Endothelial cell of umbilical vein (primary cell): ENCODE data around the gene TRIM71. TPM values are rescaled to one million over a fixed set of nuclear protein-coding genes. Genes with fewer than 3 reads are reported as not detected.

Source experiments
- BruUV-seq: library from RNA; stranded (reverse); fragments of 400-500 nt; replicated peaks from 2 replicates; lab custom pipeline; 2021; lab: Mats Ljungman, UMichigan
- CTCF ChIA-PET: fragments of 300-600, 350-600 bp; sonication (Branson Sonifier 250); formaldehyde crosslinking; loops from one replicate; lab custom pipeline; 2021; ENCODE audit warnings: antibody characterized with exemption, inconsistent platforms; lab: Charles Lee
- POLR2A ChIA-PET: fragments of 300-600, 350-600 bp; sonication (Branson Sonifier 250); formaldehyde crosslinking; loops from one replicate; lab custom pipeline; 2021; ENCODE audit warnings: antibody characterized with exemption, inconsistent platforms; lab: Charles Lee
- DNase-seq: peaks from one replicate; pipeline ENCODE4 v3.0.0-alpha.2; 2011; ENCODE audit warnings: low read depth, low spot score
- FAIRE-seq: peaks from 2 replicates; lab custom pipeline; 2011; peaks lifted over from hg19 to GRCh38; lab: Jason Lieb, UNC
- H2AFZ ChIP-seq: 2 replicates; pipeline ENCODE4 v1.6.0; 2012; ENCODE audit warnings: low read depth, low read length, control low read depth, inconsistent platforms
- H3K27ac ChIP-seq: 2 replicates; pipeline ENCODE4 v1.5.1; 2011; ENCODE audit warnings: low read depth, mild to moderate bottlenecking, control low read depth, low read length, moderate library complexity; ENCODE audit not compliant: insufficient read depth
- H3K27me3 ChIP-seq, 2 experiments: 2 replicates each; pipeline versions ENCODE4 v1.6.0 to v1.6.1; 2011; ENCODE audit warnings: low read length in 2 of 2, mixed read lengths in 1 of 2; ENCODE audit not compliant: control insufficient read depth in 2 of 2, insufficient read depth in 2 of 2
- H3K36me3 ChIP-seq, 2 experiments: 2 replicates in 1 of 2; 3 replicates in 1 of 2; pipeline ENCODE4 v1.5.1; 2011; ENCODE audit warnings: low read length in 2 of 2, mild to moderate bottlenecking in 1 of 2, moderate library complexity in 1 of 2; ENCODE audit not compliant: control insufficient read depth in 2 of 2, insufficient read depth in 2 of 2; ENCODE audit errors: extremely low read depth in 1 of 2
- H3K4me1 ChIP-seq: 3 replicates; pipeline ENCODE4 v1.5.1; 2011; ENCODE audit warnings: mild to moderate bottlenecking, low read length; ENCODE audit not compliant: control insufficient read depth, insufficient read depth; ENCODE audit errors: extremely low read depth
- H3K4me2 ChIP-seq: 2 replicates; pipeline ENCODE4 v1.6.1; 2011; ENCODE audit warnings: low read length, control low read depth, mixed read lengths; ENCODE audit not compliant: insufficient read depth
- H3K4me3 ChIP-seq, 3 experiments: fragments of 200-600 bp in 1 of 3; sonication (generic), shearing (Covaris generic) in 1 of 3; replicated peaks in 1 of 3; 2 replicates each; pipeline ENCODE4 v1.5.1; 2011 to 2016; ENCODE audit warnings: control low read depth in 3 of 3, low read length in 3 of 3, mild to moderate bottlenecking in 2 of 3, inconsistent platforms in 1 of 3, low read depth in 1 of 3, moderate library complexity in 1 of 3; ENCODE audit not compliant: insufficient read depth in 1 of 3
- H3K79me2 ChIP-seq: 2 replicates; pipeline ENCODE4 v1.6.0; 2012; ENCODE audit warnings: low read length, inconsistent platforms; ENCODE audit not compliant: control insufficient read depth, insufficient read depth
- H3K9ac ChIP-seq: replicated peaks from 2 replicates; pipeline ENCODE3; 2011; ENCODE audit warnings: low read length, control low read depth; ENCODE audit not compliant: insufficient read depth; ENCODE audit errors: extremely low read depth
- H3K9me1 ChIP-seq: replicated peaks from 3 replicates; pipeline ENCODE4 v1.6.0; 2011; ENCODE audit warnings: mild to moderate bottlenecking, low read length; ENCODE audit not compliant: control insufficient read depth, insufficient read depth; ENCODE audit errors: extremely low read depth
- H3K9me3 ChIP-seq: replicated peaks from 2 replicates; pipeline ENCODE4 v1.5.1; 2012; ENCODE audit warnings: low read length, inconsistent platforms; ENCODE audit not compliant: control insufficient read depth, insufficient read depth
- H4K20me1 ChIP-seq: replicated peaks from 2 replicates; pipeline ENCODE3; 2011; ENCODE audit warnings: mild to moderate bottlenecking, low read length; ENCODE audit not compliant: control insufficient read depth, insufficient read depth; ENCODE audit errors: extremely low read depth
- CTCF ChIP-seq, 2 donors: IDR thresholded peaks; 1 replicate in 1 of 2; 2 replicates in 1 of 2; pipeline ENCODE4 v1.5.1; 2011; ENCODE audit warnings: low read length in 2 of 2, mild to moderate bottlenecking in 2 of 2, moderate library complexity in 2 of 2, control low read depth in 1 of 2, inconsistent platforms in 1 of 2, low read depth in 1 of 2; ENCODE audit not compliant: insufficient read depth in 1 of 2; ENCODE audit errors: extremely low read depth in 1 of 2
- EZH2 ChIP-seq: IDR thresholded peaks from 2 replicates; pipeline ENCODE4 v1.6.1; 2012; ENCODE audit warnings: borderline replicate concordance, low read depth, mild to moderate bottlenecking, moderate library complexity, low read length, inconsistent platforms; ENCODE audit not compliant: severe bottlenecking
- FOS ChIP-seq: IDR thresholded peaks from 2 replicates; pipeline ENCODE4 v1.6.1; 2011; ENCODE audit warnings: mild to moderate bottlenecking, low read length, moderate library complexity, borderline replicate concordance; ENCODE audit not compliant: insufficient read depth
- GATA2 ChIP-seq: IDR thresholded peaks from 2 replicates; pipeline ENCODE4 v1.7.0; 2011; ENCODE audit warnings: low read depth, mild to moderate bottlenecking, moderate library complexity, mixed read lengths, low read length; ENCODE audit not compliant: insufficient read length, insufficient read depth
- JUN ChIP-seq: IDR thresholded peaks from 2 replicates; pipeline ENCODE4 v1.6.1; 2011; ENCODE audit warnings: borderline replicate concordance, low read depth; ENCODE audit not compliant: insufficient read length, insufficient read depth
- MAX ChIP-seq: IDR thresholded peaks from 2 replicates; pipeline ENCODE4 v1.6.1; 2011; ENCODE audit not compliant: insufficient read depth, insufficient read length
- MYC ChIP-seq: IDR thresholded peaks from one replicate; pipeline ENCODE4 v1.6.1; 2011; ENCODE audit warnings: mild to moderate bottlenecking, low read depth, low read length
- POLR2A ChIP-seq: IDR thresholded peaks from 2 replicates; pipeline ENCODE4 v1.6.1; 2012; ENCODE audit warnings: low read depth, mild to moderate bottlenecking, control low read depth, low read length
- POLR2AphosphoS5 ChIP-seq: IDR thresholded peaks from 2 replicates; pipeline ENCODE4 v1.6.1; 2012; ENCODE audit warnings: low read depth, mild to moderate bottlenecking, control low read depth, low read length, moderate library complexity; ENCODE audit not compliant: insufficient read depth
- dilution Hi-C: fragments of 300-500 bp; cut with MboI; formaldehyde crosslinking; loops from one replicate; pipeline ENCODE4 v1.15.0; 2019; ENCODE audit warnings: low sequenced_read_pairs; ENCODE audit not compliant: extremely low pct_ligation_motif_present
- intact Hi-C: fragments of 100-400 bp; cut with micrococcal nuclease; formaldehyde crosslinking; loops from one replicate; pipeline ENCODE4 v1.10.0; 2022
- polyA plus RNA-seq, 4 experiments: library from polyadenylated mRNA; depleted of rRNA in 3 of 4; stranded (reverse) in 3 of 4; unstranded in 1 of 4; fragments of >200 nt; gene quantifications; 2 replicates each; pipeline versions ENCODE4 v1.2.1 to v1.2.3, GENCODE V29; 2011 to 2012; ENCODE audit warnings: missing spikeins in 1 of 4
- total RNA-seq: library from RNA; stranded (reverse); gene quantifications from 2 replicates; pipeline ENCODE4 v1.2.3, GENCODE V29; 2021

The TRIM71 gene
- total and polyA plus RNA-seq, 2 donors (not counting 3 experiments of a cell fraction or from before 2014, with no cell fraction given), result not detected

DNA sequence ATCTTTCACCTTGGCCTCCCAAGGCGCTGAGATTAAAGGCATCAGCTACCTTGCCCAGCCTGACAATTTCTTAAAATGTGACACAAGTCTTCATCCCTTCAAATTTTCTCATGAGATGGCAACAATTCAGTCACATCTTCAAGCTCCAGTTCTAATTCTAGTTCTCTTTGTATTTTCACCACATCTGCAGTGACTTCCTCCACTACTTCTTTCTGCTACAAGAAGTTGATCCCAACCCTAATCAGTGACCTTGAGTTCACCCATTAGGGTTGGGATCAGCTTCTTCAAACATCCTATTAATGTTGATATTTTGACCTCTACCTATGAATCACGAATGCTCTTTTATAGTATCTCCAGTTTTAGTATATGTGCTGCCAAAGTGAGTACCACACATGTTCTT, 59.8 kb downstream of the TRIM71 start:
- Histone ChIP-seq H3K4me3 (no peak overlapping the region), H2AFZ (no peak overlapping the region), H3K36me3 (no peaks in the 10 kb centered on the region), H3K27ac (no peak overlapping the region), H3K27me3 (peaks cover 2 to 9% of the 10 kb centered on the region in 2 experiments), H3K9ac (no peak overlapping the region), H3K9me1 (no peaks in the 10 kb centered on the region), H3K9me3 (no peaks in the 10 kb centered on the region), H3K4me2 (no peak overlapping the region), H4K20me1 (no peaks in the 10 kb centered on the region), H3K79me2 (no peaks in the 10 kb centered on the region), H3K4me1 (no peaks in the 10 kb centered on the region)
- DNase-seq (no peak), FAIRE-seq (no peak)
- dilution Hi-C loops (no loop called here), intact Hi-C loops (no loop called here)
- CTCF ChIA-PET, result interaction anchor here (0.5 to 2.4 kb wide), 2 partner anchors 11 to 253 kb away, joined by 3 to 8 read pairs; no protein-coding TSS in a partner anchor
- POLR2A ChIA-PET, result no interaction called here
- TF ChIP-seq MAX (no peak), EZH2 (no peak), FOS (no peak), GATA2 (no peak), CTCF (IDR thresholded peaks at IDR 0.05; ENCODE audit: extremely low read depth in 1 of 2, insufficient read depth in 1 of 2, low read depth in 1 of 2, low read length in 2 of 2) (no peak), JUN (no peak), POLR2A (no peak), MYC (no peak), POLR2AphosphoS5 (no peak)
- BruUV-seq, result no TSS peak
